B cell (primary cell): Measurements from ENCODE around the gene CDC42BPB. TPM values are rescaled to one million over a fixed set of nuclear protein-coding genes. Genes with fewer than 3 reads are reported as not detected.

Source experiments
- ATAC-seq: fragments of 200-7000 bp; cut with Tn5 transposase; one replicate; pipeline ENCODE4 v1.10.0; 2021; ENCODE audit warnings: low read depth, mild to moderate bottlenecking, moderate number of reproducible peaks, moderate library complexity
- CTCF ChIA-PET: fragments of 350-600 bp; sonication (Branson Sonifier 250); formaldehyde crosslinking; loops from one replicate; lab custom pipeline; 2021; ENCODE audit warnings: antibody characterized with exemption, inconsistent platforms; lab: Charles Lee
- POLR2A ChIA-PET: fragments of 350-600 bp; sonication (Branson Sonifier 250); formaldehyde crosslinking; loops from one replicate; lab custom pipeline; 2021; ENCODE audit warnings: antibody characterized with exemption; lab: Charles Lee
- DNase-seq: peaks from one replicate; pipeline ENCODE4 v3.0.0; 2013
- H2AFZ ChIP-seq: 2 replicates; pipeline ENCODE4 v1.6.1; 2012; ENCODE audit warnings: mild to moderate bottlenecking, low read depth, low read length; ENCODE audit not compliant: insufficient read depth, poor library complexity, severe bottlenecking
- H3K27ac ChIP-seq, 2 donors: 1 replicate in 1 of 2; 2 replicates in 1 of 2; pipeline ENCODE4 v1.5.1; 2012 to 2013; ENCODE audit warnings: low read length in 2 of 2, mild to moderate bottlenecking in 2 of 2, moderate library complexity in 1 of 2
- H3K27me3 ChIP-seq, 4 experiments: fragments of 200-600 bp in 1 of 4; sonication (generic) in 1 of 4; replicated peaks in 1 of 4; 1 replicate in 2 of 4; 2 replicates in 2 of 4; pipeline versions ENCODE4 v1.6.1 to v1.7.0; 2013 to 2016; ENCODE audit warnings: low read length in 3 of 4, mild to moderate bottlenecking in 2 of 4, mixed read lengths in 1 of 4, moderate library complexity in 1 of 4; ENCODE audit not compliant: insufficient read depth in 4 of 4, control insufficient read depth in 3 of 4; ENCODE audit errors: control extremely low read depth in 1 of 4
- H3K36me3 ChIP-seq, 2 experiments: replicated peaks in 1 of 2; 1 replicate in 1 of 2; 2 replicates in 1 of 2; pipeline versions ENCODE4 v1.6.1 to v1.7.1; 2013; ENCODE audit warnings: low read length in 1 of 2; ENCODE audit not compliant: insufficient read depth in 2 of 2, control insufficient read depth in 1 of 2; ENCODE audit errors: control extremely low read depth in 1 of 2, extremely low read depth in 1 of 2
- H3K4me1 ChIP-seq, 2 donors: fragments of 200-600 bp in 1 of 2; sonication (generic) in 1 of 2; 1 replicate in 1 of 2; 2 replicates in 1 of 2; pipeline versions ENCODE4 v1.5.1 to v1.6.1; 2013 to 2017; ENCODE audit warnings: low read length in 2 of 2; ENCODE audit not compliant: control insufficient read depth in 2 of 2, insufficient read depth in 2 of 2
- H3K4me2 ChIP-seq: replicated peaks from 2 replicates; pipeline ENCODE3; 2012; ENCODE audit warnings: mild to moderate bottlenecking, low read depth, low read length; ENCODE audit not compliant: poor library complexity, severe bottlenecking
- H3K4me3 ChIP-seq, 5 experiments: fragments of 200-600 bp in 1 of 5; sonication (generic) in 1 of 5; 1 replicate in 3 of 5; 2 replicates in 2 of 5; pipeline versions ENCODE4 v1.5.1 to v1.7.0; 2011 to 2016; ENCODE audit warnings: low read length in 4 of 5, mild to moderate bottlenecking in 4 of 5, low read depth in 2 of 5, control low read depth in 1 of 5, moderate library complexity in 1 of 5; ENCODE audit not compliant: insufficient read depth in 1 of 5; ENCODE audit errors: control extremely low read depth in 1 of 5, extremely low read depth in 1 of 5
- H3K79me2 ChIP-seq: fragments of 200-600 bp; sonication (generic); one replicate; pipeline ENCODE4 v1.6.0; 2016; ENCODE audit warnings: low read length; ENCODE audit not compliant: control insufficient read depth, insufficient read depth
- H3K9ac ChIP-seq: fragments of 200-600 bp; sonication (generic); 2 replicates; pipeline ENCODE4 v1.6.1; 2017; ENCODE audit warnings: mild to moderate bottlenecking, low read length, moderate library complexity
- H3K9me3 ChIP-seq, 3 donors: one replicate each; pipeline versions ENCODE4 v1.6.1 to v1.7.1; 2013; ENCODE audit warnings: low read length in 2 of 3; ENCODE audit not compliant: control insufficient read depth in 2 of 3, insufficient read depth in 1 of 3; ENCODE audit errors: control extremely low read depth in 1 of 3
- H4K20me1 ChIP-seq: 2 replicates; pipeline ENCODE4 v1.6.0; 2012; ENCODE audit warnings: mild to moderate bottlenecking, low read length; ENCODE audit not compliant: insufficient read depth, control insufficient read depth, poor library complexity, severe bottlenecking
- H3K27ac Mint-ChIP-seq: one replicate; pipeline ENCODE4 v1.8.0; 2021; ENCODE audit warnings: mixed read lengths
- H3K27me3 Mint-ChIP-seq: one replicate; pipeline ENCODE4 v1.8.0; 2021; ENCODE audit warnings: mixed read lengths
- H3K4me1 Mint-ChIP-seq: one replicate; pipeline ENCODE4 v1.8.0; 2021; ENCODE audit warnings: mixed read lengths
- H3K4me3 Mint-ChIP-seq: one replicate; pipeline ENCODE4 v1.8.0; 2021; ENCODE audit warnings: mixed read lengths
- H3K9me3 Mint-ChIP-seq: one replicate; pipeline ENCODE4 v1.8.0; 2022; ENCODE audit warnings: mixed read lengths; ENCODE audit not compliant: insufficient read depth
- EZH2 ChIP-seq: IDR thresholded peaks from 2 replicates; pipeline ENCODE4 v1.6.1; 2012; ENCODE audit warnings: borderline replicate concordance, low read depth, mild to moderate bottlenecking, moderate library complexity, low read length; ENCODE audit not compliant: insufficient read depth, poor library complexity, severe bottlenecking
- WGBS: methylation state at CpG from one replicate; pipeline ENCODE4 v1.1.5; 2013; ENCODE audit warnings: missing lambda C conversion rate; ENCODE audit not compliant: insufficient coverage; 5-methylcytosine and 5-hydroxymethylcytosine counted together
- intact Hi-C: fragments of 100-400 bp; cut with micrococcal nuclease; formaldehyde crosslinking; loops from one replicate; pipeline ENCODE4 v1.10.0; 2022
- polyA plus RNA-seq: library from polyadenylated mRNA; depleted of rRNA; stranded (reverse); fragments of >200 nt; gene quantifications from 2 replicates; pipeline ENCODE4 v1.2.3, GENCODE V29; 2012
- total RNA-seq, 2 donors: library from RNA; stranded (reverse); fragments of 120-200 nt in 1 of 2; gene quantifications; 1 replicate in 1 of 2; 2 replicates in 1 of 2; pipeline versions ENCODE4 v1.2.3 to v1.2.4, GENCODE V29; 2013 to 2022
- TF ChIP-seq, protein P1 (sequence below): fragments of 200-600 bp; IDR thresholded peaks from one replicate; pipeline ENCODE4 v1.8.0; 2022; ENCODE audit warnings: antibody characterized with exemption, mild to moderate bottlenecking

Gene CDC42BPB
- total and polyA plus RNA-seq, 2 donors (not counting 1 experiment from before 2014, with no cell fraction given) = 23.9 to 52.5 TPM

DNA sequence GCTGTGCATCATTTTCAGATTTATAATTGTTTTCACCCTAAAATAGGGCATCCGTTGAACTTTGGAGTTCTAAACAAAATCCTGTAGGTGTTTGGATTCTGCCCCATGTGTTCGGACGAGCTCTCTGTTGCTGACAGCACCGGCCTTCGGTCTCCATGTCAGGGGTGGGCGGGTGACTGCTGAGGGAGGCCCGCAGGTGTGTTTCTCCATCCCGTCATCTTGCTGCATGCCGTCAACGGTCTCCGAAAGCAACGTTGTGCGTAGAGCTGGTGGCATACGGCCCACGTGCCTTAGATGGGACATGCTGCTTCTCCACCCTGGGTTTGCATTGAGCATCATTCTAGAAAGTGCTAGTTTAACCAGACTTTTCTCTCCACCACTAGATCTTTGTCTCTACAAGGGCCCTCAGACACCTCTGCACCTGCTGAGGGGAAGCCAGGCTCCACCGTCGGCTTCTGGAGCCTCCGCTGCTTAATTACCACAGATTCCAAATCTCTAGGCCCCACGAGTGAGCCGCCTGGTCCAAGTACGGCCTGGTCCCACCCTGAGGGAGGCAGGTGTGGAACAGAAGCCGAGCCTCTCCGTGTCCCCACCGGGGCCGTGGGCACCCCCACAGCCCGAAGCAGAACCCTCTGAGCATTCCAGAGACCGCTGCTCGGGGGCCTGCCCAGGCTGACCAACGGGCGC, 150.6 kb downstream of the CDC42BPB start:
- Histone ChIP-seq H3K27me3 (no peaks in the 10 kb centered on the region), H3K9me3 (peaks cover 0 to 3% (median 0%) of the 10 kb centered on the region in 3 donors), H3K4me1 (peaks cover 33 to 44% of the 10 kb centered on the region in 2 donors), H3K27ac (peak overlapping the region in 1 of 2 donors; percentile 19), H2AFZ (no peak overlapping the region), H3K36me3 (peaks cover 0 to 60% of the 10 kb centered on the region in 2 experiments), H3K4me3 (no peak overlapping the region), H3K9ac (no peak overlapping the region), H3K4me2 (peak overlapping the region; percentile 33), H3K79me2 (peaks cover 52% of the 10 kb centered on the region), H4K20me1 (peaks cover 12% of the 10 kb centered on the region)
- 99% methylated on average over 29 of the region's 30 CpGs for WGBS
- ChIA-PET POLR2A (no interaction called here), CTCF (interaction anchor here (1.7 kb wide), 1 partner anchor 211 kb away, joined by 5 read pairs; no protein-coding TSS in a partner anchor)
- H3K4me1 Mint-ChIP-seq = peaks cover 35% of the 10 kb centered on the region
- H3K27ac Mint-ChIP-seq = peak overlapping the region; percentile 6
- DNase-seq (no peak), ATAC-seq (no peak)
- intact Hi-C loops = no loop called here
- TF ChIP-seq, protein P1, sequence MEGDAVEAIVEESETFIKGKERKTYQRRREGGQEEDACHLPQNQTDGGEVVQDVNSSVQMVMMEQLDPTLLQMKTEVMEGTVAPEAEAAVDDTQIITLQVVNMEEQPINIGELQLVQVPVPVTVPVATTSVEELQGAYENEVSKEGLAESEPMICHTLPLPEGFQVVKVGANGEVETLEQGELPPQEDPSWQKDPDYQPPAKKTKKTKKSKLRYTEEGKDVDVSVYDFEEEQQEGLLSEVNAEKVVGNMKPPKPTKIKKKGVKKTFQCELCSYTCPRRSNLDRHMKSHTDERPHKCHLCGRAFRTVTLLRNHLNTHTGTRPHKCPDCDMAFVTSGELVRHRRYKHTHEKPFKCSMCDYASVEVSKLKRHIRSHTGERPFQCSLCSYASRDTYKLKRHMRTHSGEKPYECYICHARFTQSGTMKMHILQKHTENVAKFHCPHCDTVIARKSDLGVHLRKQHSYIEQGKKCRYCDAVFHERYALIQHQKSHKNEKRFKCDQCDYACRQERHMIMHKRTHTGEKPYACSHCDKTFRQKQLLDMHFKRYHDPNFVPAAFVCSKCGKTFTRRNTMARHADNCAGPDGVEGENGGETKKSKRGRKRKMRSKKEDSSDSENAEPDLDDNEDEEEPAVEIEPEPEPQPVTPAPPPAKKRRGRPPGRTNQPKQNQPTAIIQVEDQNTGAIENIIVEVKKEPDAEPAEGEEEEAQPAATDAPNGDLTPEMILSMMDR = no peak
- no peak for TF ChIP-seq EZH2
- no peaks in the 10 kb centered on the region for H3K27me3 Mint-ChIP-seq
- no peak overlapping the region for H3K4me3 Mint-ChIP-seq
- H3K9me3 Mint-ChIP-seq = no peaks in the 10 kb centered on the region
